Loucy (cell line): ENCODE data around the gene NOD2.
A peak's percentile ranks its signal among the peaks of the same experiment; 100 is the strongest.

Experiments used
- H2AFZ ChIP-seq: fragments of 200-600 bp; sonication (generic); 2 replicates; pipeline ENCODE4 v1.6.0; 2016; ENCODE audit warnings: antibody characterized with exemption, mild to moderate bottlenecking, low read length, moderate library complexity
- H3F3A ChIP-seq: fragments of 200-600 bp; 2 replicates; pipeline ENCODE4 v1.6.0; 2016; ENCODE audit warnings: antibody characterized with exemption, low read depth, mild to moderate bottlenecking
- H3K27me3 ChIP-seq: fragments of 200-600 bp; sonication (generic); 2 replicates; pipeline ENCODE4 v1.6.1; 2014; ENCODE audit warnings: low read length, mild to moderate bottlenecking; ENCODE audit not compliant: insufficient read depth, poor library complexity, severe bottlenecking
- H3K36me3 ChIP-seq: fragments of 200-600 bp; sonication (generic); 2 replicates; pipeline ENCODE4 v1.6.1; 2016; ENCODE audit warnings: low read length; ENCODE audit not compliant: insufficient read depth
- H3K4me1 ChIP-seq: fragments of 200-600 bp; sonication (generic); 2 replicates; pipeline ENCODE4 v1.5.1; 2014; ENCODE audit warnings: low read length, mild to moderate bottlenecking; ENCODE audit not compliant: insufficient read depth, poor library complexity, severe bottlenecking
- H3K4me2 ChIP-seq: fragments of 200-600 bp; sonication (generic); 2 replicates; pipeline ENCODE4 v1.6.0; 2014; ENCODE audit warnings: antibody characterized with exemption, low read length, low read depth, mild to moderate bottlenecking; ENCODE audit not compliant: poor library complexity, severe bottlenecking
- H3K4me3 ChIP-seq: fragments of 200-600 bp; sonication (generic); 2 replicates; pipeline ENCODE4 v1.5.1; 2014; ENCODE audit warnings: low read length, mild to moderate bottlenecking, mixed read lengths; ENCODE audit not compliant: poor library complexity, severe bottlenecking
- H3K79me2 ChIP-seq: fragments of 200-600 bp; sonication (generic); 2 replicates; pipeline ENCODE4 v1.6.1; 2014; ENCODE audit warnings: low read length; ENCODE audit not compliant: insufficient read depth
- H3K9ac ChIP-seq: fragments of 200-600 bp; sonication (generic); 2 replicates; pipeline ENCODE4 v1.6.0; 2014; ENCODE audit warnings: mild to moderate bottlenecking, low read depth, low read length, moderate library complexity; ENCODE audit not compliant: poor library complexity, severe bottlenecking
- H3K9me2 ChIP-seq: fragments of 200-600 bp; sonication (generic); replicated peaks from 2 replicates; pipeline ENCODE4 v1.6.1; 2016; ENCODE audit warnings: low read depth, low read length, mixed read lengths
- H3K9me3 ChIP-seq: fragments of 200-600 bp; sonication (generic); 2 replicates; pipeline ENCODE4 v1.6.1; 2014; ENCODE audit warnings: mild to moderate bottlenecking, antibody characterized with exemption, low read length, low read depth; ENCODE audit not compliant: insufficient read depth
- H4K20me1 ChIP-seq: fragments of 200-600 bp; sonication (generic); 2 replicates; pipeline ENCODE4 v1.6.0; 2014; ENCODE audit warnings: antibody characterized with exemption, low read length, mild to moderate bottlenecking; ENCODE audit not compliant: insufficient read depth, poor library complexity, severe bottlenecking
- CTCF ChIP-seq: fragments of 200-600 bp; sonication (generic); conservative IDR thresholded peaks from 2 replicates; pipeline ENCODE4 v1.5.1; 2014; ENCODE audit warnings: mild to moderate bottlenecking, antibody characterized with exemption, low read length
- EZH2phosphoT487 ChIP-seq: fragments of 200-600 bp; IDR thresholded peaks from 2 replicates; pipeline ENCODE4 v1.6.1; 2018; ENCODE audit warnings: antibody characterized with exemption, mild to moderate bottlenecking, moderate library complexity, borderline replicate concordance

NOD2 gene

GRCh38 chr16:50743581-50744225 is 50.3 kb downstream of the NOD2 start:
- no peaks in the 10 kb centered on the region for H3K27me3 ChIP-seq
- peak overlapping the region; percentile 91 for H3K4me2 ChIP-seq
- peak overlapping the region; percentile 38 for H3K9ac ChIP-seq
- no peaks in the 10 kb centered on the region for H3K36me3 ChIP-seq
- H4K20me1 ChIP-seq: no peaks in the 10 kb centered on the region
- TF ChIP-seq CTCF: no peak
- no peak for TF ChIP-seq EZH2phosphoT487
- H3K4me1 ChIP-seq: peaks cover 57% of the 10 kb centered on the region
- peak overlapping the region; percentile 86 for H3K4me3 ChIP-seq
- no peak overlapping the region for H2AFZ ChIP-seq
- H3K79me2 ChIP-seq: peaks cover 20% of the 10 kb centered on the region
- no peaks in the 10 kb centered on the region for H3K9me3 ChIP-seq
- H3F3A ChIP-seq: peaks cover 3% of the 10 kb centered on the region; the same call in 1 of the 2 replicates
- no peaks in the 10 kb centered on the region for H3K9me2 ChIP-seq

- H3F3A ChIP-seq: peaks cover 3% of the 10 kb centered on the region; the same call in 1 of the 2 replicates
- no peaks in the 10 kb centered on the region for H4K20me1 ChIP-seq
- H3K36me3 ChIP-seq: no peaks in the 10 kb centered on the region
- H3K9me3 ChIP-seq: no peaks in the 10 kb centered on the region
- H3K27me3 ChIP-seq: no peaks in the 10 kb centered on the region
- H3K9ac ChIP-seq: peak overlapping the region; percentile 38
- peaks cover 63% of the 10 kb centered on the region for H3K4me1 ChIP-seq
- peak overlapping the region; percentile 86 for H3K4me3 ChIP-seq
- peaks cover 25% of the 10 kb centered on the region for H3K79me2 ChIP-seq
- H3K4me2 ChIP-seq: peak overlapping the region; percentile 91
- H3K9me2 ChIP-seq: no peaks in the 10 kb centered on the region
- TF ChIP-seq EZH2phosphoT487 (no peak), CTCF (no peak)
- H2AFZ ChIP-seq: no peak overlapping the region
Observed at GRCh38 chr16:50744881-50745280, 51.5 kb downstream of the NOD2 start.

GRCh38 chr16:50745940-50746339 is 52.5 kb downstream of the NOD2 start:
- Histone ChIP-seq H3K9me3 (no peaks in the 10 kb centered on the region), H3K4me1 (peaks cover 72% of the 10 kb centered on the region), H3K9ac (peak overlapping the region; percentile 61), H3K36me3 (no peaks in the 10 kb centered on the region), H3K27me3 (no peaks in the 10 kb centered on the region), H3K79me2 (peaks cover 28% of the 10 kb centered on the region), H3F3A (peaks cover 3% of the 10 kb centered on the region; the same call in 1 of the 2 replicates), H3K4me2 (peak overlapping the region; percentile 91), H4K20me1 (no peaks in the 10 kb centered on the region), H2AFZ (no peak overlapping the region), H3K4me3 (peak overlapping the region; percentile 72), H3K9me2 (no peaks in the 10 kb centered on the region)
- TF ChIP-seq CTCF (no peak), EZH2phosphoT487 (no peak)
